K562 (cell line): ENCODE measurements around the gene HOXB3. TPM values are rescaled to one million over a fixed set of nuclear protein-coding genes. Genes with fewer than 3 reads are reported as not detected.

Experiments
- ATAC-seq: fragments of 200-7000 bp; cut with Tn5 transposase; 3 replicates; pipeline ENCODE4 v1.9.1; 2020; ENCODE audit warnings: moderate library complexity
- BruUV-seq: library from RNA; stranded (reverse); fragments of 400-500 nt; replicated peaks from 2 replicates; lab custom pipeline; 2021; lab: Mats Ljungman, UMichigan
- CTCF ChIA-PET: fragments of 300-600 bp; formaldehyde crosslinking; extraction: SDS; loops from one replicate; lab custom pipeline; 2021; ENCODE audit warnings: low intra/inter-chr PET ratio; lab: Yijun Ruan, JAX
- POLR2A ChIA-PET: fragments of 300-600, 350-650 bp; sonication (Branson Sonifier 250); formaldehyde crosslinking; extraction: SDS; loops from one replicate; lab custom pipeline; 2021; ENCODE audit warnings: antibody characterized with exemption, inconsistent platforms; lab: Yijun Ruan, JAX
- DNase-seq, 4 experiments: peaks; one replicate each; pipeline versions ENCODE4 v3.0.0 to v3.0.0-alpha.2; 2011 to 2018; ENCODE audit warnings: low spot score in 3 of 4, mixed read lengths in 3 of 4; ENCODE audit errors: extremely low read depth in 1 of 4
- FAIRE-seq: peaks from 2 replicates; lab custom pipeline; 2011; peaks lifted over from hg19 to GRCh38; lab: Jason Lieb, UNC
- H2AFZ ChIP-seq: 2 replicates; pipeline ENCODE4 v1.6.0; 2011; ENCODE audit warnings: low read depth, low read length, control low read depth, inconsistent platforms
- H3K27ac ChIP-seq: fragments of 200-600 bp; 3 replicates; pipeline ENCODE4 v1.8.0; 2011; ENCODE audit warnings: low read depth, mild to moderate bottlenecking, control low read depth, inconsistent platforms, low read length, moderate library complexity, mixed read lengths; ENCODE audit errors: extremely low read depth
- H3K27me3 ChIP-seq, 2 experiments: fragments of 300-600 bp in 1 of 2; 2 replicates in 1 of 2; 3 replicates in 1 of 2; pipeline versions ENCODE4 v1.6.0 to v1.8.0; 2011; ENCODE audit warnings: inconsistent platforms in 2 of 2, low read length in 2 of 2, mild to moderate bottlenecking in 1 of 2, mixed read lengths in 1 of 2, moderate library complexity in 1 of 2; ENCODE audit not compliant: control insufficient read depth in 2 of 2, insufficient read depth in 2 of 2
- H3K36me3 ChIP-seq: fragments of 300-600 bp; 3 replicates; pipeline ENCODE4 v1.8.0; 2011; ENCODE audit warnings: mild to moderate bottlenecking, low read length, inconsistent platforms; ENCODE audit not compliant: control insufficient read depth, insufficient read depth
- H3K4me1 ChIP-seq, 2 experiments: fragments of 200-600 bp in 1 of 2; replicated peaks in 1 of 2; 2 replicates in 1 of 2; 3 replicates in 1 of 2; pipeline versions ENCODE4 v1.5.1 to v1.8.0; 2011; ENCODE audit warnings: inconsistent platforms in 2 of 2, low read length in 2 of 2, mild to moderate bottlenecking in 1 of 2, mixed read lengths in 1 of 2, moderate library complexity in 1 of 2; ENCODE audit not compliant: control insufficient read depth in 2 of 2, insufficient read depth in 2 of 2
- H3K4me2 ChIP-seq: 2 replicates; pipeline ENCODE4 v1.6.1; 2011; ENCODE audit warnings: low read length, control low read depth, inconsistent platforms, mixed read lengths; ENCODE audit not compliant: insufficient read depth
- H3K4me3 ChIP-seq: fragments of 200-600 bp; sonication (generic), shearing (Covaris generic); 2 replicates; pipeline ENCODE4 v1.5.1; 2016; ENCODE audit warnings: control low read depth, inconsistent platforms
- H3K79me2 ChIP-seq: fragments of 200-600 bp; 3 replicates; pipeline ENCODE4 v1.8.0; 2011; ENCODE audit warnings: low read length, inconsistent platforms; ENCODE audit not compliant: control insufficient read depth, insufficient read depth
- H3K9ac ChIP-seq, 2 experiments: 2 replicates each; pipeline versions ENCODE4 v1.6.0 to v1.6.1; 2011; ENCODE audit warnings: low read depth in 2 of 2, low read length in 2 of 2, control low read depth in 1 of 2, inconsistent platforms in 1 of 2, mild to moderate bottlenecking in 1 of 2, mixed read lengths in 1 of 2; ENCODE audit not compliant: insufficient read depth in 1 of 2
- H3K9me1 ChIP-seq: one replicate; pipeline ENCODE4 v1.6.0; 2011; ENCODE audit warnings: inconsistent platforms, mild to moderate bottlenecking, low read length, moderate library complexity; ENCODE audit not compliant: control insufficient read depth, insufficient read depth
- H3K9me3 ChIP-seq: replicated peaks from 2 replicates; pipeline ENCODE4 v1.5.1; 2011; ENCODE audit warnings: low read depth, low read length, inconsistent platforms; ENCODE audit not compliant: control insufficient read depth, insufficient read depth
- H4K20me1 ChIP-seq: replicated peaks from 2 replicates; pipeline ENCODE4 v1.6.1; 2011; ENCODE audit warnings: low read length, inconsistent platforms, mixed read lengths; ENCODE audit not compliant: control insufficient read depth, insufficient read depth
- CREM ChIP-seq: IDR thresholded peaks from 2 replicates; pipeline ENCODE4 v1.6.1; 2014; ENCODE audit warnings: antibody characterized with exemption, low read depth
- HDAC1 ChIP-seq, 2 experiments: fragments of 450-650 bp; IDR thresholded peaks; 2 replicates each; pipeline ENCODE4 v1.6.1; 2016 to 2017; ENCODE audit warnings: inconsistent platforms in 1 of 2, mild to moderate bottlenecking in 1 of 2, moderate library complexity in 1 of 2
- KDM1A ChIP-seq, 2 experiments: fragments of 450-650 bp; IDR thresholded peaks; 2 replicates each; pipeline ENCODE4 v1.6.1; 2016; ENCODE audit warnings: mild to moderate bottlenecking in 2 of 2
- KDM4B ChIP-seq, 2 experiments: fragments of 450-650 bp in 1 of 2; sonication (generic) in 1 of 2; IDR thresholded peaks; 2 replicates each; pipeline ENCODE4 v1.6.1; 2016 to 2017; ENCODE audit warnings: borderline replicate concordance in 2 of 2, antibody characterized with exemption in 1 of 2, low read depth in 1 of 2, mild to moderate bottlenecking in 1 of 2
- MAZ ChIP-seq, 2 experiments: fragments of 450-650 bp in 1 of 2; sonication (generic) in 1 of 2; formaldehyde crosslinking; IDR thresholded peaks in 1 of 2; conservative IDR thresholded peaks in 1 of 2; 2 replicates each; pipeline versions ENCODE4 v1.4.0 to v1.5.0; 2020; ENCODE audit warnings: mild to moderate bottlenecking in 1 of 2, missing genetic modification reagents in 1 of 2
- NFE2L1 ChIP-seq: fragments of 450-650 bp; IDR thresholded peaks from 2 replicates; pipeline ENCODE4 v1.6.1; 2016; ENCODE audit warnings: missing genetic modification characterization, low read depth, mild to moderate bottlenecking, missing compliant biosample characterization, moderate library complexity, borderline replicate concordance
- NFIC ChIP-seq: fragments of 450-650 bp; IDR thresholded peaks from 2 replicates; pipeline ENCODE4 v1.6.1; 2017; ENCODE audit warnings: mild to moderate bottlenecking, inconsistent platforms
- NFRKB ChIP-seq: fragments of 450-650 bp; IDR thresholded peaks from 2 replicates; pipeline ENCODE4 v1.6.1; 2016; ENCODE audit warnings: low read depth
- NRF1 ChIP-seq, 2 experiments: fragments of 450-650 bp; IDR thresholded peaks in 1 of 2; conservative IDR thresholded peaks in 1 of 2; 2 replicates each; pipeline ENCODE4 v1.6.1; 2014; ENCODE audit warnings: mild to moderate bottlenecking in 2 of 2
- POLR2A ChIP-seq: fragments of 450-650 bp; conservative IDR thresholded peaks from 2 replicates; pipeline ENCODE4 v1.6.1; 2016
- POLR2B ChIP-seq: fragments of 450-650 bp; IDR thresholded peaks from 2 replicates; pipeline ENCODE4 v1.6.1; 2018; ENCODE audit warnings: low read depth; ENCODE audit not compliant: partially characterized antibody
- RBM25 ChIP-seq: fragments of 200-400 bp; formaldehyde crosslinking; IDR thresholded peaks from 2 replicates; pipeline ENCODE4 v1.6.1; 2018; ENCODE audit warnings: low read length, low read depth, moderate library complexity; ENCODE audit not compliant: severe bottlenecking
- RUNX1 ChIP-seq: sonication (generic); IDR thresholded peaks from 2 replicates; pipeline ENCODE4 v1.6.1; 2016; ENCODE audit warnings: antibody characterized with exemption, low read depth
- SMARCE1 ChIP-seq: fragments of 450-650 bp; IDR thresholded peaks from 2 replicates; pipeline ENCODE4 v1.7.1; 2016; ENCODE audit warnings: mild to moderate bottlenecking
- TAL1 ChIP-seq: fragments of 450-650 bp; IDR thresholded peaks from 2 replicates; pipeline ENCODE4 v1.6.1; 2016; ENCODE audit warnings: mild to moderate bottlenecking
- TBP ChIP-seq: optimal IDR thresholded peaks from 2 replicates; pipeline ENCODE3; 2011; ENCODE audit warnings: low read depth, low read length, improper control_type of control experiment
- TCFL5 ChIP-seq: fragments of 250-450 bp; sonication (Bioruptor Pico); conservative IDR thresholded peaks from 2 replicates; pipeline ENCODE4 v1.6.1; 2021; ENCODE audit warnings: mild to moderate bottlenecking, moderate library complexity, matching md5 sums
- TEAD4 ChIP-seq, 2 experiments: sonication (generic) in 1 of 2; formaldehyde crosslinking in 1 of 2; IDR thresholded peaks; 2 replicates each; pipeline versions ENCODE4 v1.6.1 to v1.8.0; 2012 to 2022; ENCODE audit warnings: borderline replicate concordance in 1 of 2, inconsistent platforms in 1 of 2, low read length in 1 of 2, mild to moderate bottlenecking in 1 of 2, missing genetic modification reagents in 1 of 2
- ZBTB7A ChIP-seq: IDR thresholded peaks from 2 replicates; pipeline ENCODE4 v1.6.1; 2011; ENCODE audit warnings: low read depth, mild to moderate bottlenecking, low read length, moderate library complexity, borderline replicate concordance; ENCODE audit not compliant: control insufficient read depth
- ZNF175 ChIP-seq: fragments of 200-800 bp; sonication (Bioruptor generic); IDR thresholded peaks from 2 replicates; pipeline ENCODE4 v1.6.1; 2016; ENCODE audit warnings: low read depth, mild to moderate bottlenecking, missing genetic modification characterization, missing compliant biosample characterization
- WGBS: fragments of 100-300 bp; shearing (Covaris generic); methylation state at CpG from one replicate; pipeline ENCODE4 v1.1.6; 2016; ENCODE audit warnings: low coverage, mixed read lengths; ENCODE audit not compliant: insufficient coverage; ENCODE audit errors: missing lambda C conversion rate; 5-methylcytosine and 5-hydroxymethylcytosine counted together
- in situ Hi-C: fragments of 300-500 bp; cut with MboI; formaldehyde crosslinking; loops from 4 replicates; pipeline ENCODE4 v1.15.0; 2018; ENCODE audit warnings: inconsistent platforms, mixed read lengths
- intact Hi-C: fragments of 100-400 bp; cut with micrococcal nuclease; formaldehyde crosslinking; loops from 2 replicates; pipeline ENCODE4 v1.14.2; 2022
- polyA plus RNA-seq, 8 experiments: library from polyadenylated mRNA; depleted of rRNA in 4 of 8; stranded (reverse) in 5 of 8; unstranded in 3 of 8; fragments of >200 nt; fragmentation: Nextera tagmentation in 2 of 8; fragmentation: Illumina TruSeq in 1 of 8; extraction: Ambion mirVana in 2 of 8; extraction: Trizol in 1 of 8; gene quantifications; 2 replicates each; pipeline versions ENCODE4 v1.2.1 to v1.2.3, GENCODE V29; 2011 to 2014; ENCODE audit warnings: inconsistent platforms in 1 of 8, missing spikeins in 1 of 8
- total RNA-seq, 7 experiments: library from RNA; depleted of rRNA in 6 of 7; stranded (reverse); fragments of >200 nt in 6 of 7; fragmentation: Illumina TruSeq in 2 of 7; extraction: Trizol in 2 of 7; gene quantifications; 2 replicates each; pipeline versions ENCODE4 v1.2.1 to v1.2.3, GENCODE V29; 2011 to 2021; ENCODE audit warnings: low replicate concordance in 1 of 7
- TF ChIP-seq, protein P1 (sequence below): sonication (generic); formaldehyde crosslinking; IDR thresholded peaks from 2 replicates; pipeline ENCODE4 v1.9.0; 2022; ENCODE audit warnings: mild to moderate bottlenecking, missing genetic modification reagents
- TF ChIP-seq, protein P2 (sequence below): fragments of 450-650 bp; IDR thresholded peaks from 2 replicates; pipeline ENCODE4 v1.6.1; 2016; ENCODE audit warnings: low read depth, mild to moderate bottlenecking, moderate library complexity

The HOXB3 gene
- total and polyA plus RNA-seq, 9 of the 15 experiments (the other 6 are each of a cell fraction or from before 2014, with no cell fraction given), result 2.4 to 41.3 (median 20.2) TPM

DNA sequence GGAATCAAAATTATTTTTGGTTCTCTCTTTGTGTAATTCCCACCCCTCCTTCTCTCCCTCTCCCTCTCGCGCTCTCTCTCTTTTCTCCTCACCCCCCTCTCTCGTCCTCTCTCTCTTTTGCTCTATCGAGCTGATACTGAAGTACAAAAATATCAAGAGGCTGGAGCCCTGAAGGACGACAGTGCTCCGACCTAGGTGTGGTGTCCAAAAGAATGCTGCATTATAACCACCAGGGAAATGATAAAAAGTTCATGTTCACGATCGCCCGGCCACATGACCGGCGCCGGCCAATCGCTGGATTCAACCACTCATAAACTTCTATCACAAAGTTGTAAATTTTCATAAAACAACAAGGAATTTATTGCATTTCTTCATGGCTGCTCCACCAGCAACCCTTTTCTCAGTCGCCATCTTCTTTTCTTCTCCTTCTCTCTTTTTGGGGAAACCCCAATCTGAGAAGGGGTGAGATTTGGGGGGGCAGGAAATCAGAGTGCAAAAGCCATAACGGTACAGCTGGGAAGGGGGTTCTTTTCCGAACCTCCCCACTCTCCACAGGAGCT lies 14.8 kb upstream of the HOXB3 start, which contains the start of gene HOXB6:
HOXB6 (minus strand) TSS at position 217 of the 560 bp plus-strand sequence. CDS start 6,836 bp downstream, outside the sequence.
- H3K4me3 ChIP-seq, result peak within 1 kb of the TSS; percentile 59
- H3K36me3 ChIP-seq, result peaks cover 6% of the 10 kb centered on the region; the same call in 1 of the 3 replicates
- peak within 1 kb of the TSS; percentile 81 for H3K27ac ChIP-seq
- no peaks in the 10 kb centered on the region; the same call in 1 of the 2 replicates for H4K20me1 ChIP-seq
- WGBS, result 0% methylated on average over 10 of the region's 16 CpGs
- H3K9me1 ChIP-seq, result no peaks in the 10 kb centered on the region
- ATAC-seq (peak; percentile 63), DNase-seq (peak; percentile 65 to 77 (median 69)), FAIRE-seq (peak; percentile 82)
- H3K4me1 ChIP-seq, result peaks cover 35 to 60% of the 10 kb centered on the region in 2 experiments
- H3K4me2 ChIP-seq, result peak within 1 kb of the TSS; percentile 87
- in situ Hi-C loops, result no loop called here
- ChIA-PET POLR2A (interaction anchor here (0.7 to 1.2 kb wide), 6 partner anchors 10 to 732 kb away, joined by 3 read pairs; partner anchors contain the start of gene HOXB8), CTCF (no interaction called here)
- H2AFZ ChIP-seq, result peak within 1 kb of the TSS; percentile 97
- no peaks in the 10 kb centered on the region for H3K27me3 ChIP-seq
- BruUV-seq, result no TSS peak
- intact Hi-C loops, result no loop called here
- no peaks in the 10 kb centered on the region for H3K9me3 ChIP-seq
- H3K79me2 ChIP-seq, result peaks cover 60% of the 10 kb centered on the region
- H3K9ac ChIP-seq, result peak within 1 kb of the TSS; percentile 83 to 92
- TF ChIP-seq NFE2L1 (tag) (no peak), MAZ (CRISPR knock-in tag; conservative IDR thresholded peaks at IDR 0.05 in 1 of 2, IDR thresholded peaks at IDR 0.05 in 1 of 2) (no peak), ZBTB7A (0 out of 2 replicates have a peak, but pooled peaks have one; percentile 1), TAL1 (no peak), TBP (peak; percentile 74), KDM4B (IDR thresholded peaks at IDR 0.05; ENCODE audit: borderline replicate concordance in 2 of 2, low read depth in 1 of 2) (no peak), NRF1 (conservative IDR thresholded peaks at IDR 0.05 in 1 of 2, IDR thresholded peaks at IDR 0.05 in 1 of 2) (peak in 1 of 2 experiments; percentile 25; a peak in 1 of 4 replicates), RUNX1 (no peak), POLR2B (peak; percentile 60), SMARCE1 (no peak), TEAD4 (IDR thresholded peaks at IDR 0.05; ENCODE audit: low read length) (0 out of 2 replicates have a peak, but pooled peaks have one; percentile 11), TEAD4 (CRISPR knock-in tag; IDR thresholded peaks at IDR 0.05; ENCODE audit: borderline replicate concordance) (no peak), KDM1A (IDR thresholded peaks at IDR 0.05) (peak in 1 of 2 experiments; percentile 53; a peak in 1 of 4 replicates), TCFL5 (no peak), CREM (0 out of 2 replicates have a peak, but pooled peaks have one; percentile 7), RBM25 (peak; percentile 63), ZNF175 (CRISPR knock-in tag) (0 out of 2 replicates have a peak, but pooled peaks have one; percentile 43), HDAC1 (IDR thresholded peaks at IDR 0.05) (0 out of 4 replicates have a peak, but pooled peaks of 1 of the 2 experiments have one; percentile 34), NFRKB (0 out of 2 replicates have a peak, but pooled peaks have one; percentile 57), POLR2A (peak; percentile 80), NFIC (no peak)
- TF ChIP-seq, protein P1, sequence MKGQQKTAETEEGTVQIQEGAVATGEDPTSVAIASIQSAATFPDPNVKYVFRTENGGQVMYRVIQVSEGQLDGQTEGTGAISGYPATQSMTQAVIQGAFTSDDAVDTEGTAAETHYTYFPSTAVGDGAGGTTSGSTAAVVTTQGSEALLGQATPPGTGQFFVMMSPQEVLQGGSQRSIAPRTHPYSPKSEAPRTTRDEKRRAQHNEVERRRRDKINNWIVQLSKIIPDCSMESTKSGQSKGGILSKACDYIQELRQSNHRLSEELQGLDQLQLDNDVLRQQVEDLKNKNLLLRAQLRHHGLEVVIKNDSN (CRISPR knock-in tag), result peak; percentile 93
- TF ChIP-seq, protein P2, sequence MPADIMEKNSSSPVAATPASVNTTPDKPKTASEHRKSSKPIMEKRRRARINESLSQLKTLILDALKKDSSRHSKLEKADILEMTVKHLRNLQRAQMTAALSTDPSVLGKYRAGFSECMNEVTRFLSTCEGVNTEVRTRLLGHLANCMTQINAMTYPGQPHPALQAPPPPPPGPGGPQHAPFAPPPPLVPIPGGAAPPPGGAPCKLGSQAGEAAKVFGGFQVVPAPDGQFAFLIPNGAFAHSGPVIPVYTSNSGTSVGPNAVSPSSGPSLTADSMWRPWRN, result no peak
